Measurements from ENCODE around the gene SFN. TPM values are rescaled to one million over a fixed set of nuclear protein-coding genes. Genes with fewer than 3 reads are reported as not detected.

Gene SFN
- under 1 TPM in 4 of 7 donors, not detected in 3; 0.51 to 0.79 (median 0.58) TPM for total RNA-seq
- polyA plus RNA-seq = under 1 TPM; 0.27 to 0.80 (median 0.63) TPM
- long read RNA-seq, donor 1 = 0 reads
- long read RNA-seq, donor 2, partial matches to known transcripts = 0 of 1 reads
- long read RNA-seq, donor 2, other reads (novel, unspliced or antisense) = 0 of 1 reads

- WGBS, 5 donors = 85 to 91% (median 89%) methylated on average over 34 to 37 of the region's 37 CpGs
- Histone ChIP-seq H3K9me3 (no peaks in the 10 kb centered on the region), H3K27me3 (replicated peaks in 1 of 7) (no peaks in the 10 kb centered on the region), H3K36me3 (peaks cover 0 to 6% (median 2%) of the 10 kb centered on the region in 6 donors), H3K4me1 (peaks cover 0 to 36% (median 27%) of the 10 kb centered on the region in 6 donors), H3K4me3 (peak within 1 kb of the TSS in 4 of 8 donors; percentile 57 to 87 (median 68)), H3K27ac (peak within 1 kb of the TSS in 5 of 8 donors; percentile 91 to 98 (median 94))
- peak; percentile 76 for DNase-seq
- intact Hi-C loops (cut with DNase I; ENCODE audit: low total_unique reads) = no loop called here
- TF ChIP-seq POLR2A (IDR thresholded peaks at IDR 0.05) (no peak), CTCF (IDR thresholded peaks at IDR 0.05 in 8 of 11, conservative IDR thresholded peaks at IDR 0.05 in 3 of 11) (peak in 3 of 11 experiments; percentile 20 to 30 (median 24)), POLR2AphosphoS5 (IDR thresholded peaks at IDR 0.05) (peak in 1 of 3 donors; percentile 15)
These were observed at the start of gene SFN for GRCh38 chr1:26862781-26863684. Gene SFN, plus strand, starts transcription at chr1:26863149. Its CDS starts 64 bp downstream, at chr1:26863213.

GRCh38 chr1:26814377-26814776, 48.6 kb upstream of the SFN start:
- H3K9me3 ChIP-seq = no peaks in the 10 kb centered on the region
- peak overlapping the region in 3 of 8 donors; percentile 48 to 61 (median 59) for H3K27ac ChIP-seq
- TF ChIP-seq CTCF (IDR thresholded peaks at IDR 0.05 in 8 of 11, conservative IDR thresholded peaks at IDR 0.05 in 3 of 11) (no peak), POLR2A (IDR thresholded peaks at IDR 0.05) (no peak), POLR2AphosphoS5 (IDR thresholded peaks at IDR 0.05) (no peak)
- DNase-seq = no peak
- no peaks in the 10 kb centered on the region for H3K27me3 ChIP-seq (replicated peaks in 1 of 7)
- 66 to 87% (median 74%) methylated on average over 2 of the region's 2 CpGs for WGBS, 5 donors
- intact Hi-C loops (cut with DNase I; ENCODE audit: low total_unique reads) = loop anchor here (10.0 kb wide), 1 partner anchor 60 kb away; no protein-coding TSS in a partner anchor
- peaks cover 0 to 38% (median 11%) of the 10 kb centered on the region in 6 donors for H3K4me1 ChIP-seq
- no peaks in the 10 kb centered on the region for H3K36me3 ChIP-seq
- H3K4me3 ChIP-seq = no peak overlapping the region

- no peak overlapping the region for H3K4me3 ChIP-seq
- 71 to 96% (median 89%) methylated on average over 3 of the region's 3 CpGs for WGBS, 5 donors
These were observed 48.1 kb upstream of the SFN start for GRCh38 chr1:26814893-26815292.

More at GRCh38 chr1:26814893-26815292, 48.1 kb upstream of the SFN start:
- intact Hi-C loops (cut with DNase I; ENCODE audit: low total_unique reads) = loop anchor here (10.0 kb wide), 1 partner anchor 60 kb away; no protein-coding TSS in a partner anchor
- peaks cover 0 to 36% (median 10%) of the 10 kb centered on the region in 6 donors for H3K4me1 ChIP-seq
- H3K36me3 ChIP-seq = no peaks in the 10 kb centered on the region
- no peak for TF ChIP-seq CTCF (IDR thresholded peaks at IDR 0.05 in 8 of 11, conservative IDR thresholded peaks at IDR 0.05 in 3 of 11)
- TF ChIP-seq POLR2AphosphoS5 (IDR thresholded peaks at IDR 0.05) = no peak
- H3K27ac ChIP-seq = peak overlapping the region in 3 of 8 donors; percentile 48 to 61 (median 59)
- no peaks in the 10 kb centered on the region for H3K27me3 ChIP-seq (replicated peaks in 1 of 7)
- DNase-seq = no peak
- H3K9me3 ChIP-seq = no peaks in the 10 kb centered on the region
